Peyer's patch (tissue), 4 donors: ENCODE measurements around the gene BRI3BP.

Experiments
- CTCF ChIP-seq, 6 experiments: fragments of 450-650 bp in 4 of 6; fragments of 200-600 bp in 2 of 6; sonication (generic) in 1 of 6; IDR thresholded peaks; one replicate each; pipeline ENCODE4 v1.5.1; 2017 to 2019; ENCODE audit warnings: antibody characterized with exemption in 6 of 6, mild to moderate bottlenecking in 3 of 6, moderate library complexity in 1 of 6
- POLR2A ChIP-seq, 2 donors: fragments of 450-650 bp; IDR thresholded peaks; one replicate each; pipeline ENCODE4 v1.5.1; 2017; ENCODE audit warnings: antibody characterized with exemption in 2 of 2, mild to moderate bottlenecking in 2 of 2, moderate library complexity in 2 of 2

GRCh38 chr12:125068391-125068790 lies 74.9 kb downstream of the BRI3BP start:
- TF ChIP-seq CTCF (IDR thresholded peaks at IDR 0.05) (no peak), POLR2A (IDR thresholded peaks at IDR 0.05) (no peak)
